B cell (primary cell): ENCODE measurements around the gene ZCRB1.

Source experiments
- CTCF ChIP-seq: fragments of 200-600 bp; IDR thresholded peaks from one replicate; pipeline ENCODE4 v1.8.0; 2022; ENCODE audit warnings: antibody characterized with exemption, mild to moderate bottlenecking
- EZH2 ChIP-seq: IDR thresholded peaks from 2 replicates; pipeline ENCODE4 v1.6.1; 2012; ENCODE audit warnings: borderline replicate concordance, low read depth, mild to moderate bottlenecking, moderate library complexity, low read length; ENCODE audit not compliant: insufficient read depth, poor library complexity, severe bottlenecking

- TF ChIP-seq CTCF, result no peak
- TF ChIP-seq EZH2, result no peak
Measured at GRCh38 chr12:42278128-42278510, 47.8 kb downstream of the ZCRB1 start.
